NCI-H82 (cell line): ENCODE data around the gene GRIK3.

Source experiments
- DNase-seq: peaks from one replicate; lab custom pipeline; 2025; lab: John Stamatoyannopoulos, UW

GRIK3 gene

DNA sequence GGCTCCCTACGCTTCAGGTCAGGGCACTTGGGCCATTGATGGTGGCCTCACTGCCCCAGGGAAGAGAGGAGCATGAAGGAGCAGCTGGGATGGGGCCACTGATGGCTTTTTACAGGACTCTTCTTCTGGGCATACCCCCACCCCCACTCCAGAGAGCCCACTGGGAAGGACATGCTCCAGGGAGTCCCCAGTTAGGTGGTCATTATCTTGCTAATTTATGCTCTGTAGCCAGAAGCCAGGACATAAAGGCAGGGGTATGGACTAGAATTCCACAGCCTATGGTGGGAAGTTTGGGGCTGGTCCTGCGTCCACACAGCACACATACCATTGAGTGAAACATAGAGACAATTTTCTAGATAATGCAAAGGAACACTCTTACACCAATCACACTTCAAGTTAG is 8.8 kb upstream of the GRIK3 start:
- no peak for DNase-seq

DNA sequence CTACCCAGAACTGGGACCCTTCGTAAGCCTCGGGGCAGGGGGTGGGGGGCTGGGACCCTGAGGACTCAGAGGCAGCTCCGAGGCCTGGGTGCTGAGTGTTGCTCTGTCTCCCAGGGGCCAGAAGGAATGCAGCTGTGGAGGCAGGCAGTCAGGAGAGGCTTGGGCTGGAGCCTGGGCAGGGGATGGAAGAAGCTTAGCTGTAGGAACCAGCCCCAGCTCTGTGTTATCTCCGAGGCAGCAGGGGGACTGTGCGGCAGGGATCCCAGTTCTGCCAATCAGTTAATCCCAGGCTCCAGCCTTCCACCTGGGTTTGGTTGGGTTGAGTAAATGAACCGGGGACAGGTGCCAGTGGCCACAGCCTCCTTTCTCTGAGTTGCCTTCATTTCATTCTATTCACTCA is 8.2 kb upstream of the GRIK3 start:
- DNase-seq = peak; percentile 43

DNA sequence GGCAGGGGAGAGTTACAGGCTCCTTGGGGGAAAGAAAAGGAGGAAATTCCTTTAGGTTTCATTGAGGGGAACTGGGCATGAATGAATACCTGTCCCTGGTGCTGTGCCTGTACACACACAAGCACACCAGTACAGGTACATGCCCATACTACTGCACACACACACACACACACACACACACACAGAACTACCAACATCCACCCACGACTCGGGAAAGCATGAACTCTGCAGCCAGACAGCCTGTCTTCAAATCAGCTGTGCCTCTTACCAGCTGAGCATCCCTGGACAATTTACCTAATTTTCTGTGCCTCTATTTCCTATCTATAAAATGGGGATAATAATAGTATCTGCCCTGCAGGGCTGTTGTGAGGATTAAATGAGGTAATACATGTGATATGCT is 7.2 kb upstream of the GRIK3 start:
- DNase-seq = no peak

DNA sequence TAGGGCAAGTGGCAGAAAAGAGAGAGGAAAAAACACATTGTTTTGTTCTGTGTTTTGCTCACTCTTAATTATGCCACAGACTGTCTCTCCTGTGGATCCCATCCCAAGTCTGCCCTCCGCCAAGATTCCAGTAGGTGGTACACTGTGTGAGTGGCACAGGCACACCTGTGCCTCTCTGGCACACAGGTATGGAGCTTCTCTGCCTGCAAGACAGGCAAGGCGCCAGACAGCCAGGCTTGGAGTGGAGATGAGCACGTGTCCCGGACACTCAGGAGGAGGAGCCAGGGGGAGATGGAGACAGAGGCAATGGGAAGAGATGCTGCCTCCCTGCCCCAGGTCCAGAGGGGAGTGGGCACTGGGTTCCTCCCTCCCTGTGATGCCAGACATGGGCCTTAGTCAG is 6.5 kb upstream of the GRIK3 start:
- peak; percentile 33 for DNase-seq

DNA sequence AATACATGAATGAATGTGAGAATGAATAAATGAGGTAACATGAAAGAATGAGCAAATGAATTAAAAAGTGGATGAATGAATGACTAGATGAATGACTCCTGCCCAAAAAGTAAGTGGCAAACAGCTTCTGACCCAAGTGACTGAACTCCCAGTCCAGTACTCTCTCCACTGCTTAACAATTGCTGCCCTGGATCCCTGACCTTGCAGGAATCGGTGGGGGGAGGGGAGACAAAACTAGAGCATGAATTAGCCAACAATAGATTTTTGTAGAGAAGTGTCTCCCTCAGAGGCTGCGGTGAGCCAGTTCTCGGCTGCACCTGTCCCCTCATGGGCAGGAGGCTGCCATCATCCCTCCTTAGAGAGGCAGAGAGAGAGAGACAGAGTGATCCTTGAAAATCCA is 5.9 kb upstream of the GRIK3 start:
- DNase-seq = no peak

DNA sequence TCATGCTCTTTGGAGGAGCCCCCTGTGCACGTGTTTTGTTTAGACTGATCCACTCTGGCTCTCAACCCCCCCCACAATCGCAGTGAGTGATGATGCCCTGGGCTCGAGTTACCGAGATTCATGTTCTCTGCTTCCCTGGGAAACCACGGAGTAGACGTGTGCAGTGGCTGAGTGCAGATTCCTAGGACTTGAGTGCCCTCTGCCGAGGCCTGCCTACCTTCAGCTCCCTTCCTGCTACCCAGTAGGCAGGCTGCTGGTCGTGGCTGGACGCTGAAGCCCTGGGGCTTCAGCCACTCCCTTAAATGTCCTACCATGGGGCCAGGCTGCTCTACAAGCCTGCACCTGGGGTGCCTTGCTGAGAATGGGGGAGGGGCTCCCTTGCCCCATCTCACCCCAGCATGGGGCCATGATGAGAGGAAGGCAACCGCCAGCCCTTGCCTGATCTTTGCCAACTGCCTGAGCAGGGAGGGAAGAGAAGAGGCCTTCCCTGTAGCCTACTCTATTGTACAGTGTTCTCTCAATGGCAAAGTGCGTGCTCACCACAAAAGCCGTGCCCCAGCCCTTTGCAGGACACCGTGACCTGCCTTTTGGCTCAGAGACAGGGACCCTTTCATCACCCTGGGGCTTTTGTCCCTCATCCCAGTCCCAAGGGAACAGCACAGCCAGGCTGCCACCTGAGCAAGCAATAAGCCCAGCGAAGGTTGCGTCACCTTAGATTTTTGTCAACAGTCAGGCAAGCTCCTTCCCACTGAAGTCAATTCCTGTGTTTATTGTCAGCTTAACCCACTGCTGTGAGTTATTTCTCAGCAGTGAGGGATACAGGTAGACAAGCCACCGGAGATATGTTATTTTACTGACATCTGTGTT is 4.1 kb upstream of the GRIK3 start:
- DNase-seq = peak; percentile 85

DNA sequence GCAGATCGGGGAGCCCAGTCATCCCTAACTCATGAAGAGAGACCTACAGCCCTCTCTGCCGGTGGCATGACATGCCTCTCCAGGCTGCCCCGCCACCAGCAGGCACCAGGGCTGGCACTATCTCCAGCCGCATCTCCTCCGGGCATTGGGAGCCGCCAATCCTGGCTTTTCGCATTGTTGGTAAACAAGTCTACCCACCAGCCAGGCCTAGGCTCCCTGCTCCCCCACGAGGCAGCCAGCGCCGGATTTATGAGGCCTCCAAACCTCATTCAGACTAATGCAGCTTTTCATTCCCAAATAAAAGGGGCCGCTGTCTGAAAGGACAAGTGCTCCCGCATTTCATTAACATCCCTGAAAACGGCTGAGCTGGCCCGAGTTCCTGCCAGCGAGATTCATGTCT is 3.4 kb upstream of the GRIK3 start:
- no peak for DNase-seq

DNA sequence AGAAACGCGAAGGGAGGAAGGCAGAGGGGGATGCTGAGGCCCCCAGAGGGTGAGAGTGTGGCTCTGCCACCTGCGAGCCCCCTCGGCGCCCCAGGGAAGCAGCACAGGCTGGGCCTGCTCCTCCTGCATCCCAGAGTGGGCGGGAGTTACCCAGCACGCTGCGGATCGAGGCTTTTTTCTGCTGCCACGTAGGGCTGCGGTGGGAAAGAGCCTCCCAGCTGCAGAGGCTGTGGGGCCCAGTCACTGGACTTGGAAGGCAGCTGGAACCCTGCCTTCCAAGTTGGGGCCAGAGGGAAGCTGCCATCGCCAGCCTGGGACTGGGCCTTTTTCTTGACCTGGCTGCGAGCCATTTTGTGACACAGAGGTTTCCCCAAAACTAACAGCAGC is 2.3 kb upstream of the GRIK3 start:
- no peak for DNase-seq

- peak; percentile 74 for DNase-seq
These were observed 1.7 kb upstream of the GRIK3 start for GRCh38 chr1:37035796-37036666.

GRCh38 chr1:37035014-37035691 is 838 bp upstream of the GRIK3 start:
- DNase-seq = peak; percentile 57

DNA sequence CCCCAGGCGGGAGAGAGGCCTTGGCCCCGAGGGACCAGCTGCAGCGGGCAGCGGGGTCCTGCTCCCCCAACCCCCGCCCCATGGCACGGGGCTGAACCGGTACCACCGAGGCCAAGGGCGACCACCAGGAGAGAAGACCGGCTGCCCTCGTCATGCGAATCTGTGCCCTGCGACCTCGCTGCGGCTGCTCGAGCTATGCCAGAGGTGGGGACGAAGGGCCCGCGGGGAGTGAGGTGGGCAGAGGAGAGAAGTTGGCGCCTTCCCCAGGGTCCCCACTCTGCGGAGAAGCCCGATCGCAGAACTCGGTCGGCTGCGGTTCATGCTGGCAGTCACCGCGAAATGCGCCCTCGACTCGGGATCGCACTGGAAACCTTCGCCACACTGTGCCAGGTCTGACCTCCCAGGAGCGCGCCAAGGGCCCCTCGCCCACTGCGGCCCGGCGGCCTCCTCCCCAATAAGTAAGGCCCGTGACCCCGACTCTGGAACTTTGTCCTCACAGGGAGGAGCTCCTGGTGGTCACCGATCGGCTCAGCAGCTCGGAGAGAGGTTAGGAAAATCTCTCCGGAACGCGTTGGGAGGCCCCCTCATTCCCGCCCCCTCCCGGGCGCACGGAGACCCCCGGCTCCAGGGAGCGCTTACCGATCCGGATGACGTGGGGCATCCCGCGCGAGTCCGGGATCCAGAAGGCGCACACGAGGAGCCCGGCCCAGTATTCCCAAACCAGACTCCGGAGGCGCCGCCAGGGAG is 787 bp downstream of the GRIK3 start:
- DNase-seq = peak; percentile 67

DNA sequence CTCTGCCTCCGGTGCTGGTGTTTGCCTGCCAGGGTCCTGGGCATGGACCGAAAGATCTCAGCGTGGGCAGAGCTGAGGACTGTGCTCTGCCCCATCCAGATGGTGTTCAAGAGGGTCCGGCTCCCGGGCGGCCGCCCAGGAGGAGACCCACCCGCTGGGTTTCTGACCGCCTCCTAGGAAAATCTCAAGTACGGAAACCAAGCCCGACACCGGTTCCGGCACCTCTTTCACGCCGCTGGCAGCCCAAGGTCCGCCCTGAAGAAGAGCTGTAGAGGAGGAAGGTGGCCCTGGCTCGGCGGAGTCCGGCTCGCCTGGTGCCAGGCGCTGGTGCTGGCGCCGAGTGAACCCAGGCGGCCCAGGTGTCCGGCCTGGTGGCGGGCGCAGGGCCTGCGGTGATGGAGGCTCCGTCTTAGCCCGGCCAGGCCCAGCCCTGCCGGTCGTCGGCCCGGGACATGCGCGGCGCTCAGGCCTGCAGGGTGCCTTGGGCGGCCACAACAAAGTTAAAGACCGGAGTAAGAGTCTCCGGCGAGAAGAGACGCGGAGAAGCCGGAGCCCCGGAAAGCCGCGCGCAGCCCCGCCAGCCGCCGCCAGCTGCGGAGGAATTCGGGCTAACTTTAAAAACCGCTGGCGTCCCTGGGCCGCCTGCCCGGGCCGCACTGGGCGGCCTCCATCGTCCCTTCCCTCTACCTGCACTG is 1.5 kb downstream of the GRIK3 start:
- peak; percentile 46 for DNase-seq

- peak; percentile 98 for DNase-seq
These were observed 2.4 kb downstream of the GRIK3 start for GRCh38 chr1:37031871-37032270.

GRCh38 chr1:37031429-37031828 is 2.9 kb downstream of the GRIK3 start:
- DNase-seq = peak; percentile 50

GRCh38 chr1:37028981-37029617 is 5.2 kb downstream of the GRIK3 start:
- peak; percentile 54 for DNase-seq

DNA sequence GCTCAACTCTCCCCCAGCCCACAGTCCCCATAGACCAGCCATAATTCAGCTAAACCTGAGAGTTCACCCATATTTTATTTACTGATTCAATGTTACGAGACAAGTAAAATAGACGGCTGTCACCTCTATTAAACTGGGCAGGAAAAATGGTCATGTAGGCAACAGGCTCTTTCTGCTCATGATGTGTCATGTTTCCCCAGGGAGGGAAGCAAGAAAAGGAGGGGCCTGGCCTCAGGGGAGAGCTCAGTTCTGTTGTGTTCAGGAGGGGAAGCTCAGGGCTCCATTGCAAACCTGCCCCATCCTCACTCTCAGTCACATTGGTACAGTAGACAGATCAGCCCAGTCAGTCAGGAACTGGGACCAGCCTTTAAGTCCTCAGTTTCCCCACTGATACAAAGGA is 12.8 kb downstream of the GRIK3 start:
- no peak for DNase-seq

- no peak for DNase-seq
These were observed 13.6 kb downstream of the GRIK3 start for GRCh38 chr1:37020653-37021277.

DNA sequence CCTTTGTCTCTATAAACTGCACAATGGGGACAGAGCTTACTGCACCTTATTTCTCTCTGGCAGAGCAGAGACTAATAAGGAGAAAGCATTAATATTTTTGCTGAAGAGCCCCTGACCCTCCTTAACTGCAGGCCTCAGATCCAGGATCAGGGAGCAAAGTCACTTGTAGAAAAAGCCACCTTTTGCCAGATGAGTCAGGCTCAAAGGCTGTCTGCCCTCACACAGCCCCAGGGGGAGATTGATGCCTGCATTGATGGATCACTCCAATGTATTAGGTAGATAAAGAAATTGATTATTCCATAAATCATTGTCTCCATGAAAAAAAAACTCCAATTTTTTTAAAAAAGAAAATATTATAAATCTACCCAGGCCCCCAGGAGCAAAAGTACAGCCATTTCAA is 15.8 kb downstream of the GRIK3 start:
- no peak for DNase-seq

DNA sequence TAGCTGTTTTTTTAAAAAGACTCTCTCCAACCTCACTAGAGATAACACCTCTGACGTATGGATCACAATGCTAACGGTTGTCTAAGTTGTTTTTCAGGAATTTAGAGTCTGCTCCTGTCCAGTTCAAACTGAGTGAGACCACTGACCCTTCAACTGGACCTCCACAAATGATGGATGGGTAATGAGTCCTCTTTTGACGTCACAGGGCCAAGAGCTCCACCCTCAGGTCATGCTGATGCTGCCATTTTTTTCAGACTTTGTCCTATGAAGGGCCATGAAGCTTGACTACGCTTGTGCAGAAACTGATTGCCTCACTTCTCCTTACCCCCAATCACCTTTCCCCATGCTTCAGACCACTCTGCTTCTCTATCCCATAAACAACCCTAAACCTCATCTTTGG is 16.6 kb downstream of the GRIK3 start:
- DNase-seq = peak; percentile 19

DNA sequence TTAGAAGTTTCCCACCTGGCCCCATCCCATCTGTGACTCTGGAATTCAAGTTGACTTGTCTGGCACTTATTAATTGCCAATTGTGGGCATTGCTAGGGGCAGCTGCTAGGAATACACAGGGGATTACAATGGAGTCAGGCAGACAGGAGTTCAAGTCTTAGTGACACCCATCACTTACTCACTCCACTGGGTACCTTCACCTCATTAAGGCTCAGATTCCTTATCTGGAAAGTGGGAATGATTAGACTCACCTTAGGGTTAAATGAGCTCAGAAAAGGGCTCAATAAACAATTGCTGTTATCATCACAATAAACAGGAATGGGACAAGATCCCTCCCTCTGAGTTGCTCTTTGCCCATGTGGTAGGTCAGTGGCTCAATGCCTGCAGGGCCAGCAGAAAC is 18.2 kb downstream of the GRIK3 start:
- DNase-seq = no peak
